SK-N-SH (cell line): ENCODE results near the gene ATF6. TPM values are rescaled to one million over a fixed set of nuclear protein-coding genes. Genes with fewer than 3 reads are reported as not detected.

Source experiments
- CTCF ChIA-PET: fragments of 300-600, 350-600 bp; formaldehyde crosslinking; extraction: SDS; loops from one replicate; lab custom pipeline; 2021; lab: Yijun Ruan, JAX
- POLR2A ChIA-PET: fragments of 350-600 bp; sonication (Branson Sonifier 250); formaldehyde crosslinking; extraction: SDS; loops from one replicate; lab custom pipeline; 2020; ENCODE audit warnings: antibody characterized with exemption, inconsistent platforms; lab: Yijun Ruan, JAX
- DNase-seq: peaks from one replicate; pipeline ENCODE4 v3.0.0; 2012
- H2AFZ ChIP-seq: fragments of 200-600 bp; sonication (generic); 2 replicates; pipeline ENCODE4 v1.8.1; 2016; ENCODE audit warnings: antibody characterized with exemption, mild to moderate bottlenecking, low read depth
- H3F3A ChIP-seq: fragments of 200-600 bp; sonication (generic); replicated peaks from 2 replicates; pipeline ENCODE3; 2016; ENCODE audit warnings: antibody characterized with exemption, mild to moderate bottlenecking; ENCODE audit not compliant: insufficient read depth
- H3K27ac ChIP-seq, 2 experiments: fragments of 200-500 bp in 1 of 2; fragments of 200-600 bp in 1 of 2; sonication (Bioruptor generic) in 1 of 2; sonication (generic), shearing (Covaris generic) in 1 of 2; 2 replicates each; pipeline versions ENCODE4 v1.5.1 to v1.6.1; 2014 to 2016; ENCODE audit warnings: low read depth in 2 of 2, inconsistent platforms in 1 of 2, low read length in 1 of 2, mild to moderate bottlenecking in 1 of 2, mixed read lengths in 1 of 2
- H3K27me3 ChIP-seq: fragments of 200-600 bp; sonication (generic), shearing (Covaris generic); 2 replicates; pipeline ENCODE4 v1.6.1; 2016; ENCODE audit warnings: mixed run types; ENCODE audit not compliant: insufficient read depth
- H3K36me3 ChIP-seq, 2 experiments: fragments of 200-500 bp in 1 of 2; fragments of 200-600 bp in 1 of 2; sonication (Bioruptor generic) in 1 of 2; sonication (generic) in 1 of 2; replicated peaks in 1 of 2; 2 replicates each; pipeline versions ENCODE3 to v1.5.1; 2014 to 2016; ENCODE audit warnings: low read length in 1 of 2, mild to moderate bottlenecking in 1 of 2; ENCODE audit not compliant: insufficient read depth in 2 of 2, control insufficient read depth in 1 of 2
- H3K4me1 ChIP-seq, 2 experiments: fragments of 200-500 bp in 1 of 2; fragments of 200-600 bp in 1 of 2; sonication (Bioruptor generic) in 1 of 2; sonication (generic), shearing (Covaris generic) in 1 of 2; 2 replicates each; pipeline versions ENCODE4 v1.5.1 to v1.6.1; 2014 to 2016; ENCODE audit warnings: low read depth in 1 of 2, low read length in 1 of 2, mixed run types in 1 of 2; ENCODE audit not compliant: insufficient read depth in 2 of 2, control insufficient read depth in 1 of 2
- H3K4me2 ChIP-seq: fragments of 200-600 bp; sonication (generic), shearing (Covaris generic); 2 replicates; pipeline ENCODE4 v1.6.1; 2017; ENCODE audit warnings: mixed run types
- H3K4me3 ChIP-seq, 2 experiments: fragments of 200-500 bp in 1 of 2; fragments of 200-600 bp in 1 of 2; sonication (Bioruptor generic) in 1 of 2; sonication (generic), shearing (Covaris generic) in 1 of 2; 2 replicates each; pipeline versions ENCODE4 v1.5.1 to v1.8.1; 2014 to 2016; ENCODE audit warnings: low read depth in 2 of 2, inconsistent platforms in 1 of 2, low read length in 1 of 2, mild to moderate bottlenecking in 1 of 2, mixed read lengths in 1 of 2, moderate library complexity in 1 of 2
- H3K79me2 ChIP-seq: fragments of 200-600 bp; sonication (generic); 2 replicates; pipeline ENCODE4 v1.8.1; 2017; ENCODE audit warnings: mild to moderate bottlenecking; ENCODE audit not compliant: insufficient read depth
- H3K9ac ChIP-seq: fragments of 200-600 bp; sonication (generic); 2 replicates; pipeline ENCODE4 v1.6.1; 2017; ENCODE audit warnings: mixed run types
- H3K9me2 ChIP-seq: fragments of 200-600 bp; sonication (generic); 2 replicates; pipeline ENCODE4 v1.6.1; 2017; ENCODE audit warnings: mixed run types
- H3K9me3 ChIP-seq: fragments of 200-600 bp; sonication (generic); 2 replicates; pipeline ENCODE4 v1.6.1; 2017; ENCODE audit warnings: mixed run types, mild to moderate bottlenecking, moderate library complexity
- H4K20me1 ChIP-seq: fragments of 200-600 bp; sonication (generic); 2 replicates; pipeline ENCODE4 v1.6.1; 2017; ENCODE audit warnings: mild to moderate bottlenecking, mixed run types; ENCODE audit not compliant: insufficient read depth
- ELF1 ChIP-seq: IDR thresholded peaks from 2 replicates; pipeline ENCODE4 v1.4.0; 2012
- EP300 ChIP-seq, 2 experiments: IDR thresholded peaks; 2 replicates each; pipeline versions ENCODE4 v1.4.0 to v1.6.1; 2012; ENCODE audit warnings: borderline replicate concordance in 1 of 2, low read depth in 1 of 2, low read length in 1 of 2
- EZH2phosphoT487 ChIP-seq: fragments of 200-600 bp; sonication (generic); IDR thresholded peaks from 2 replicates; pipeline ENCODE4 v1.6.1; 2017; ENCODE audit warnings: low read depth, mixed run types, mild to moderate bottlenecking, antibody characterized with exemption, moderate library complexity, borderline replicate concordance
- FOSL2 ChIP-seq: IDR thresholded peaks from 2 replicates; pipeline ENCODE4 v1.4.0; 2012; ENCODE audit warnings: low read depth, mild to moderate bottlenecking, moderate library complexity, borderline replicate concordance
- FOXJ3 ChIP-seq: sonication (generic); formaldehyde crosslinking; IDR thresholded peaks from 2 replicates; pipeline ENCODE4 v1.5.1; 2020; ENCODE audit warnings: mild to moderate bottlenecking, missing genetic modification reagents
- JUND ChIP-seq: IDR thresholded peaks from 2 replicates; pipeline ENCODE4 v1.4.0; 2012
- RAD21 ChIP-seq: IDR thresholded peaks from 2 replicates; pipeline ENCODE4 v1.6.1; 2012; ENCODE audit warnings: mild to moderate bottlenecking, low read length
- RCOR1 ChIP-seq: fragments of 150-350 bp; IDR thresholded peaks from 2 replicates; pipeline ENCODE4 v1.6.1; 2017; ENCODE audit warnings: antibody characterized with exemption, low read length
- SMC3 ChIP-seq: IDR thresholded peaks from 2 replicates; pipeline ENCODE4 v1.6.1; 2012; ENCODE audit warnings: low read depth, low read length, improper control_type of control experiment
- WGBS: methylation state at CpG from one replicate; pipeline ENCODE4 v1.1.6; 2017; ENCODE audit warnings: low lambda C conversion rate; 5-methylcytosine and 5-hydroxymethylcytosine counted together
- polyA plus RNA-seq, 3 experiments: library from polyadenylated mRNA; depleted of rRNA; stranded (reverse); fragments of >200 nt; gene quantifications; 2 replicates each; pipeline ENCODE4 v1.2.3, GENCODE V29; 2012
- TF ChIP-seq, protein P1 (sequence below): IDR thresholded peaks from 2 replicates; pipeline ENCODE4 v1.4.0; 2012; ENCODE audit warnings: low read depth
- TF ChIP-seq, protein P2 (sequence below): fragments of 150-350 bp; IDR thresholded peaks from 2 replicates; pipeline ENCODE4 v1.6.1; 2016; ENCODE audit warnings: mild to moderate bottlenecking, low read depth, low read length
- TF ChIP-seq, protein P3 (sequence below): IDR thresholded peaks from 2 replicates; pipeline ENCODE4 v1.6.1; 2012; ENCODE audit warnings: mild to moderate bottlenecking, low read depth, low read length, moderate library complexity
- TF ChIP-seq, protein P4 (sequence below): IDR thresholded peaks from 2 replicates; pipeline ENCODE4; 2012
- TF ChIP-seq, protein P5 (sequence below): fragments of 200-600 bp; sonication (generic); IDR thresholded peaks from 2 replicates; pipeline ENCODE4 v1.6.1; 2017; ENCODE audit warnings: antibody characterized with exemption, mild to moderate bottlenecking, moderate library complexity

ATF6 gene
- polyA plus RNA-seq, 1 of the 3 experiments (the other 2 are of a cell fraction), result 8.8 TPM

- no peak for TF ChIP-seq EP300 (IDR thresholded peaks at IDR 0.05; ENCODE audit: borderline replicate concordance in 1 of 2, low read depth in 1 of 2, low read length in 1 of 2)
- TF ChIP-seq, protein P1, sequence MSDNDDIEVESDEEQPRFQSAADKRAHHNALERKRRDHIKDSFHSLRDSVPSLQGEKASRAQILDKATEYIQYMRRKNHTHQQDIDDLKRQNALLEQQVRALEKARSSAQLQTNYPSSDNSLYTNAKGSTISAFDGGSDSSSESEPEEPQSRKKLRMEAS, result no peak
- no peak for TF ChIP-seq FOXJ3 (CRISPR knock-in tag)
Measured at GRCh38 chr1:161838362-161838761, 72.2 kb downstream of the ATF6 start (continued).

DNA sequence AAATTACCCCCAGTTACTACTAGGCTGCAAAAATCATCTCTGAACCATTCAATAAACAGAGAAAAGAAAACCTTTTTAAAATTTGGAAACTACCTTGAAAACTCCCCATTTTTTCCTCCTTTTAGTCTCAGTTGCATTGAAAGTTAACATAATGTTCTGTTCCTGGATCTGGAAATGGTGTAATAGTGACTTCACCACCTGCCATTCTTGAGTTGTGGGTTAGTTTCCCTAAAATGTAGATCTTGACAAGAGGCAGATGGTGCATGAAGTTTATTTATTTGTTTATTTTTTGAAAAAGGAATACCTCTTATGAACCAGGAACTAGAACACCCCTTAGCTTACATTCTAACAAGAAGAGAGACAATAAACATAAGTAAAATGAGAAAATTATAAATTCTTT lies 72.8 kb downstream of the ATF6 start:
- H3K9me3 ChIP-seq, result no peaks in the 10 kb centered on the region
- TF ChIP-seq, protein P1, result no peak
- TF ChIP-seq, protein P2, sequence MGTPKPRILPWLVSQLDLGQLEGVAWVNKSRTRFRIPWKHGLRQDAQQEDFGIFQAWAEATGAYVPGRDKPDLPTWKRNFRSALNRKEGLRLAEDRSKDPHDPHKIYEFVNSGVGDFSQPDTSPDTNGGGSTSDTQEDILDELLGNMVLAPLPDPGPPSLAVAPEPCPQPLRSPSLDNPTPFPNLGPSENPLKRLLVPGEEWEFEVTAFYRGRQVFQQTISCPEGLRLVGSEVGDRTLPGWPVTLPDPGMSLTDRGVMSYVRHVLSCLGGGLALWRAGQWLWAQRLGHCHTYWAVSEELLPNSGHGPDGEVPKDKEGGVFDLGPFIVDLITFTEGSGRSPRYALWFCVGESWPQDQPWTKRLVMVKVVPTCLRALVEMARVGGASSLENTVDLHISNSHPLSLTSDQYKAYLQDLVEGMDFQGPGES, result no peak
- TF ChIP-seq, protein P3, sequence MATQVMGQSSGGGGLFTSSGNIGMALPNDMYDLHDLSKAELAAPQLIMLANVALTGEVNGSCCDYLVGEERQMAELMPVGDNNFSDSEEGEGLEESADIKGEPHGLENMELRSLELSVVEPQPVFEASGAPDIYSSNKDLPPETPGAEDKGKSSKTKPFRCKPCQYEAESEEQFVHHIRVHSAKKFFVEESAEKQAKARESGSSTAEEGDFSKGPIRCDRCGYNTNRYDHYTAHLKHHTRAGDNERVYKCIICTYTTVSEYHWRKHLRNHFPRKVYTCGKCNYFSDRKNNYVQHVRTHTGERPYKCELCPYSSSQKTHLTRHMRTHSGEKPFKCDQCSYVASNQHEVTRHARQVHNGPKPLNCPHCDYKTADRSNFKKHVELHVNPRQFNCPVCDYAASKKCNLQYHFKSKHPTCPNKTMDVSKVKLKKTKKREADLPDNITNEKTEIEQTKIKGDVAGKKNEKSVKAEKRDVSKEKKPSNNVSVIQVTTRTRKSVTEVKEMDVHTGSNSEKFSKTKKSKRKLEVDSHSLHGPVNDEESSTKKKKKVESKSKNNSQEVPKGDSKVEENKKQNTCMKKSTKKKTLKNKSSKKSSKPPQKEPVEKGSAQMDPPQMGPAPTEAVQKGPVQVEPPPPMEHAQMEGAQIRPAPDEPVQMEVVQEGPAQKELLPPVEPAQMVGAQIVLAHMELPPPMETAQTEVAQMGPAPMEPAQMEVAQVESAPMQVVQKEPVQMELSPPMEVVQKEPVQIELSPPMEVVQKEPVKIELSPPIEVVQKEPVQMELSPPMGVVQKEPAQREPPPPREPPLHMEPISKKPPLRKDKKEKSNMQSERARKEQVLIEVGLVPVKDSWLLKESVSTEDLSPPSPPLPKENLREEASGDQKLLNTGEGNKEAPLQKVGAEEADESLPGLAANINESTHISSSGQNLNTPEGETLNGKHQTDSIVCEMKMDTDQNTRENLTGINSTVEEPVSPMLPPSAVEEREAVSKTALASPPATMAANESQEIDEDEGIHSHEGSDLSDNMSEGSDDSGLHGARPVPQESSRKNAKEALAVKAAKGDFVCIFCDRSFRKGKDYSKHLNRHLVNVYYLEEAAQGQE, result no peak
- TF ChIP-seq ELF1, result no peak
- TF ChIP-seq RAD21, result no peak
- TF ChIP-seq JUND, result no peak
- no peaks in the 10 kb centered on the region for H3K79me2 ChIP-seq
- DNase-seq, result no peak
- no peak overlapping the region for H3K27ac ChIP-seq
- no peaks in the 10 kb centered on the region for H3K27me3 ChIP-seq
- peaks cover 5% of the 10 kb centered on the region for H3F3A ChIP-seq
- no peak overlapping the region for H3K4me2 ChIP-seq
- no peaks in the 10 kb centered on the region for H4K20me1 ChIP-seq
- H2AFZ ChIP-seq, result no peak overlapping the region
- no peak overlapping the region for H3K9ac ChIP-seq
- H3K36me3 ChIP-seq, result peaks cover 8 to 9% of the 10 kb centered on the region in 2 experiments
- H3K4me1 ChIP-seq, result peaks cover 0 to 7% of the 10 kb centered on the region in 2 experiments; a peak in 3 of 4 replicates
- CTCF ChIA-PET, result no interaction called here
- POLR2A ChIA-PET, result no interaction called here
- H3K9me2 ChIP-seq, result no peaks in the 10 kb centered on the region
- H3K4me3 ChIP-seq, result no peak overlapping the region

DNA sequence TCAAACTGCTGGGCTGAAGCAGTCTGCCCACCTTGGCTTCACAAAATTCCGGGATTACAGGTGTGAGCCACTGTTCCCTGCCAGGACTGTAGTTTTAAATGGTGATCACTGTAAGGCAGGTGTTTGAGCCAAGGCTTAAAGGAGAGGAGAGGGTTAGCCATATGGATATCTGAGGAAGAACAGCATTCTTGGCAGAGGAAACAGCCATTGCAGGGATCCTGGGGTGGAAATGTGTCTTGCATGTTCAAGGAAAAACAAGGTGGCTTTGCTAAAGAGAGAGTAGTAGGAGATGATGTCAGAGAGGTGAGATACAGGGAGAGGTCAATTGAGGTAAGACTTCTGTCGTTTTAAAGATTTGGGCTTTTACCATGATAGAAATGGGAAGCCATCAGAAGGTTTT lies 73.5 kb downstream of the ATF6 start:
- Histone ChIP-seq H3K9ac (no peak overlapping the region), H3K4me2 (no peak overlapping the region), H3K9me2 (no peaks in the 10 kb centered on the region), H2AFZ (no peak overlapping the region), H3K27me3 (no peaks in the 10 kb centered on the region), H4K20me1 (no peaks in the 10 kb centered on the region), H3K36me3 (peaks cover 9 to 12% of the 10 kb centered on the region in 2 experiments), H3K4me1 (peaks cover 0 to 7% of the 10 kb centered on the region in 2 experiments; a peak in 3 of 4 replicates), H3K9me3 (no peaks in the 10 kb centered on the region), H3K27ac (no peak overlapping the region), H3K79me2 (no peaks in the 10 kb centered on the region), H3K4me3 (no peak overlapping the region), H3F3A (peaks cover 5% of the 10 kb centered on the region)
- CTCF ChIA-PET, result interaction anchor here (1.2 kb wide), 1 partner anchor 66 kb away, joined by 3 read pairs; no protein-coding TSS in a partner anchor
- WGBS, result 82% methylated on average over 2 of the region's 2 CpGs
- POLR2A ChIA-PET, result no interaction called here
- DNase-seq, result no peak
- TF ChIP-seq RCOR1, result no peak
- no peak for TF ChIP-seq EZH2phosphoT487
- TF ChIP-seq, protein P4, sequence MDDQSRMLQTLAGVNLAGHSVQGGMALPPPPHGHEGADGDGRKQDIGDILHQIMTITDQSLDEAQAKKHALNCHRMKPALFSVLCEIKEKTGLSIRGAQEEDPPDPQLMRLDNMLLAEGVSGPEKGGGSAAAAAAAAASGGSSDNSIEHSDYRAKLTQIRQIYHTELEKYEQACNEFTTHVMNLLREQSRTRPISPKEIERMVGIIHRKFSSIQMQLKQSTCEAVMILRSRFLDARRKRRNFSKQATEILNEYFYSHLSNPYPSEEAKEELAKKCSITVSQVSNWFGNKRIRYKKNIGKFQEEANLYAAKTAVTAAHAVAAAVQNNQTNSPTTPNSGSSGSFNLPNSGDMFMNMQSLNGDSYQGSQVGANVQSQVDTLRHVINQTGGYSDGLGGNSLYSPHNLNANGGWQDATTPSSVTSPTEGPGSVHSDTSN, result no peak
- TF ChIP-seq SMC3, result no peak
- TF ChIP-seq, protein P5, sequence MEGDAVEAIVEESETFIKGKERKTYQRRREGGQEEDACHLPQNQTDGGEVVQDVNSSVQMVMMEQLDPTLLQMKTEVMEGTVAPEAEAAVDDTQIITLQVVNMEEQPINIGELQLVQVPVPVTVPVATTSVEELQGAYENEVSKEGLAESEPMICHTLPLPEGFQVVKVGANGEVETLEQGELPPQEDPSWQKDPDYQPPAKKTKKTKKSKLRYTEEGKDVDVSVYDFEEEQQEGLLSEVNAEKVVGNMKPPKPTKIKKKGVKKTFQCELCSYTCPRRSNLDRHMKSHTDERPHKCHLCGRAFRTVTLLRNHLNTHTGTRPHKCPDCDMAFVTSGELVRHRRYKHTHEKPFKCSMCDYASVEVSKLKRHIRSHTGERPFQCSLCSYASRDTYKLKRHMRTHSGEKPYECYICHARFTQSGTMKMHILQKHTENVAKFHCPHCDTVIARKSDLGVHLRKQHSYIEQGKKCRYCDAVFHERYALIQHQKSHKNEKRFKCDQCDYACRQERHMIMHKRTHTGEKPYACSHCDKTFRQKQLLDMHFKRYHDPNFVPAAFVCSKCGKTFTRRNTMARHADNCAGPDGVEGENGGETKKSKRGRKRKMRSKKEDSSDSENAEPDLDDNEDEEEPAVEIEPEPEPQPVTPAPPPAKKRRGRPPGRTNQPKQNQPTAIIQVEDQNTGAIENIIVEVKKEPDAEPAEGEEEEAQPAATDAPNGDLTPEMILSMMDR, result no peak
- no peak for TF ChIP-seq FOSL2
